ENCODE results near the gene MYBPHL.

DNA sequence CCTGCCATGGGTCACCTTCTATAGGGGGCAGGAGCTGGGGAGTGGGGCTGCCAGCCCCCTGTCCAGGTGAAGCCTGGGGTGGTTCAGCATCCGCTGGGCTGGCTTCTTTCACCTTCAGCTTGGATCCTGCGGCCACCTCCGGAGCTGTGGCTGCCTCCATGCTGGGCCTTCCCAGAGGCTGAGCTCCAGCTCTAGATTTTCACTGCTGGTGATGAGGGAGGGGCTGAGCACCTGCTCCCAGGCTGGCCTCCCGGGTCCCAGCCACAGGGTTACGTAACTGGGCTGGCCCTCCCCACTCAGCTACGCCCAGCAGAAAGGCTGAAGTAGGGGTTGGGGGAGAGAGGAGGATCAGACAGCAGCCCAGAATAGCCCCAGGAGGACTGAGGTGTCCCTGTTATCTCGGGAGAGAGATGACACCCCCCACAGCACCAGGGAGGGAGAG lies at the start of gene MYBPHL:
- TF ChIP-seq POLR2A (IDR thresholded peaks at IDR 0.05) (no peak), EP300 (IDR thresholded peaks at IDR 0.05) (no peak), POLR2AphosphoS5 (IDR thresholded peaks at IDR 0.05) (no peak)
- TF ChIP-seq, protein P1, sequence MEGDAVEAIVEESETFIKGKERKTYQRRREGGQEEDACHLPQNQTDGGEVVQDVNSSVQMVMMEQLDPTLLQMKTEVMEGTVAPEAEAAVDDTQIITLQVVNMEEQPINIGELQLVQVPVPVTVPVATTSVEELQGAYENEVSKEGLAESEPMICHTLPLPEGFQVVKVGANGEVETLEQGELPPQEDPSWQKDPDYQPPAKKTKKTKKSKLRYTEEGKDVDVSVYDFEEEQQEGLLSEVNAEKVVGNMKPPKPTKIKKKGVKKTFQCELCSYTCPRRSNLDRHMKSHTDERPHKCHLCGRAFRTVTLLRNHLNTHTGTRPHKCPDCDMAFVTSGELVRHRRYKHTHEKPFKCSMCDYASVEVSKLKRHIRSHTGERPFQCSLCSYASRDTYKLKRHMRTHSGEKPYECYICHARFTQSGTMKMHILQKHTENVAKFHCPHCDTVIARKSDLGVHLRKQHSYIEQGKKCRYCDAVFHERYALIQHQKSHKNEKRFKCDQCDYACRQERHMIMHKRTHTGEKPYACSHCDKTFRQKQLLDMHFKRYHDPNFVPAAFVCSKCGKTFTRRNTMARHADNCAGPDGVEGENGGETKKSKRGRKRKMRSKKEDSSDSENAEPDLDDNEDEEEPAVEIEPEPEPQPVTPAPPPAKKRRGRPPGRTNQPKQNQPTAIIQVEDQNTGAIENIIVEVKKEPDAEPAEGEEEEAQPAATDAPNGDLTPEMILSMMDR (IDR thresholded peaks at IDR 0.05), result no peak
